HG03571 (cell line): ENCODE results near the gene DISP3.

Experiments used
- ATAC-seq: cut with Tn5 transposase; IDR thresholded peaks from one replicate; pipeline ENCODE4 v1.9.1; 2021; ENCODE audit not compliant: unreplicated experiment

Gene DISP3, protein sequence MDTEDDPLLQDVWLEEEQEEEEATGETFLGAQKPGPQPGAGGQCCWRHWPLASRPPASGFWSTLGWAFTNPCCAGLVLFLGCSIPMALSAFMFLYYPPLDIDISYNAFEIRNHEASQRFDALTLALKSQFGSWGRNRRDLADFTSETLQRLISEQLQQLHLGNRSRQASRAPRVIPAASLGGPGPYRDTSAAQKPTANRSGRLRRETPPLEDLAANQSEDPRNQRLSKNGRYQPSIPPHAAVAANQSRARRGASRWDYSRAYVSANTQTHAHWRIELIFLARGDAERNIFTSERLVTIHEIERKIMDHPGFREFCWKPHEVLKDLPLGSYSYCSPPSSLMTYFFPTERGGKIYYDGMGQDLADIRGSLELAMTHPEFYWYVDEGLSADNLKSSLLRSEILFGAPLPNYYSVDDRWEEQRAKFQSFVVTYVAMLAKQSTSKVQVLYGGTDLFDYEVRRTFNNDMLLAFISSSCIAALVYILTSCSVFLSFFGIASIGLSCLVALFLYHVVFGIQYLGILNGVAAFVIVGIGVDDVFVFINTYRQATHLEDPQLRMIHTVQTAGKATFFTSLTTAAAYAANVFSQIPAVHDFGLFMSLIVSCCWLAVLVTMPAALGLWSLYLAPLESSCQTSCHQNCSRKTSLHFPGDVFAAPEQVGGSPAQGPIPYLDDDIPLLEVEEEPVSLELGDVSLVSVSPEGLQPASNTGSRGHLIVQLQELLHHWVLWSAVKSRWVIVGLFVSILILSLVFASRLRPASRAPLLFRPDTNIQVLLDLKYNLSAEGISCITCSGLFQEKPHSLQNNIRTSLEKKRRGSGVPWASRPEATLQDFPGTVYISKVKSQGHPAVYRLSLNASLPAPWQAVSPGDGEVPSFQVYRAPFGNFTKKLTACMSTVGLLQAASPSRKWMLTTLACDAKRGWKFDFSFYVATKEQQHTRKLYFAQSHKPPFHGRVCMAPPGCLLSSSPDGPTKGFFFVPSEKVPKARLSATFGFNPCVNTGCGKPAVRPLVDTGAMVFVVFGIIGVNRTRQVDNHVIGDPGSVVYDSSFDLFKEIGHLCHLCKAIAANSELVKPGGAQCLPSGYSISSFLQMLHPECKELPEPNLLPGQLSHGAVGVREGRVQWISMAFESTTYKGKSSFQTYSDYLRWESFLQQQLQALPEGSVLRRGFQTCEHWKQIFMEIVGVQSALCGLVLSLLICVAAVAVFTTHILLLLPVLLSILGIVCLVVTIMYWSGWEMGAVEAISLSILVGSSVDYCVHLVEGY (N-terminal part only)

GRCh38 chr1:11478571-11479374 is at the start of gene DISP3:
Gene DISP3 (plus strand): TSS chr1:11479155. CDS start chr1:11500993, 21,838 bp downstream.
- peak; percentile 74 for ATAC-seq

DNA sequence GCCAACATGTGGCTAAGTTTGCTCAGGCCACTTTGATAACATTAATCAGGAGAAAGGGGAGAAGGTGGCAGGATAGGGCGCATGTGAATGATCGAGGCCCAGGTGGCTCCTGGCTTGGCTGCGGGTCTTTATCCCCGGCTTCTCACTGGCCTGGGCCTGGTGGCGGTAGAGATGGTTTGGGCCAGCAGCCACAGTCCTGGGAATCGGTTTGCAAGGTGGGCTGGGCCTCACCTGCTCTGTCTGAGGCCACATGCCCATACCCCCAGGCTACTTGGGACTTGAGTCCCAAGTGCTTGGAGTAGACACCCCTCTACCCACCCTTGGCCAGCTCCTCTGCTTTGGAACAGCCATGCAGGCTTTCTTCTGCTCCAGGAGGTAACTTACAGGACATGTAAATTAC is 49.7 kb upstream of the DISP3 start:
- ATAC-seq, result no peak

DNA sequence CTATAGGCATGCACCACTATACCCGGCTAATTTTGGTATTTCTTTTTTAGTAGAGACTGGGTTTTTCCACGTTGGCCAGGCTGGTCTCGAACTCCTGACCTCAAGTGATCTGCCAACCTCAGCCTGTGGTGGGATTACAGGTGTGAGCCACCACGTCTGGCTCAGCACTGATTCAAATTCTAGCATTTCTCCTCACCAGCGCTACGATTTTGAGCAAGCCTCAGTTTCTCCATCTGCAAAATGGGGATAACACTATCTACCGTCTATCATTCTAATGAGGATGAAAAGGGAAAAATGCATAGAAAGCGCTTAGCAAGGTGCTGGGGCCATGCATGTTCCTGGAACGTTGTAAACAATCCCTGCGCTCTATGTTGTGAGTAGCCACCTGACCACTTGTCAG is 49.0 kb upstream of the DISP3 start:
- ATAC-seq, result no peak

DNA sequence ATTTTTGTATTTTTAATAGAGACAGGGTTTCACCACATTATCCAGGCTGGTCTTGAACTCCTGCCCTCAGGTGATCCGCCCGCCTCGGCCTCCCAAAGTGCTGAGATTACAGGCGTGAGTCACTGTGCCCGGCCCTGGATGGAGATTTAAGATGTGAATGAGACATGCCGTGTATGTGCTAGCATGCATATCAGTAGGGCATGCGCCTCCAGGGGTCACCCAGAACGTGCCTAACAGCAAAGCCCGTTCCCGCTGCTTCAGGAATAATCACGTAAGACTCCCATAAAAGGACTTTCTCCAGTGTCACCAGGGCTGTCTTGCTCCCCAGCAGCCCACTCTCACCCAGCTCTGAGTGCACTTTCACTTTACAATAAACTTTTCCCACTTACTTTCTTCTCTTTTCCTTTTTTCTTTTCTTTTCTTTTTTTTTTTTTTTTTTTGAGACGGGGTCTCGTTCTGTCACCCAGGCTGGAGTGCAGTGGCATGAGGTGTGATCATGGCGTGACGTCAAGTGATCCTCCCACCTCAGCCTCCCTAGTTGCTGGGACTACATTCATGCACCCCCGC is 46.9 kb upstream of the DISP3 start:
- no peak for ATAC-seq

DNA sequence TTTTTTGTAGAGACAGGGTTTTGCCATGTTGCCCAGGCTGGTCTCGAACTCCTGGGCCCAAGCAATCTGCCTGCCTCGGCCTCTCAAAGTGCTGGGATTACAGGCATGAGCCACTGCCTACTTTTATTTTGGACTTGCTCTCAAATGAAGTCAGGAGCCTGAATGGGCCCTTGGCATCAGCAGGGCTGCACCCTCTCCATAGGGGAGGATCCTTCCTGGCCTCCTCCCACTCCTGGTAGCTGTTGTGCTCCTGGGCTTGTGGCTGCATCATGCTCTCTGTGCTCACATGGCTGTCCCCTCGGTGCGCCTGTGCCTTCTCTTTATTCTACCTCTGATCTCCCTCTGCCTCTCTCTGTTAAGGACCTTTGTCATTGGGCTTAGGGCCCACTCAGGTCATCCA is 46.4 kb upstream of the DISP3 start:
- no peak for ATAC-seq

- ATAC-seq, result no peak
Observed at GRCh38 chr1:11434501-11434900, 44.5 kb upstream of the DISP3 start.

DNA sequence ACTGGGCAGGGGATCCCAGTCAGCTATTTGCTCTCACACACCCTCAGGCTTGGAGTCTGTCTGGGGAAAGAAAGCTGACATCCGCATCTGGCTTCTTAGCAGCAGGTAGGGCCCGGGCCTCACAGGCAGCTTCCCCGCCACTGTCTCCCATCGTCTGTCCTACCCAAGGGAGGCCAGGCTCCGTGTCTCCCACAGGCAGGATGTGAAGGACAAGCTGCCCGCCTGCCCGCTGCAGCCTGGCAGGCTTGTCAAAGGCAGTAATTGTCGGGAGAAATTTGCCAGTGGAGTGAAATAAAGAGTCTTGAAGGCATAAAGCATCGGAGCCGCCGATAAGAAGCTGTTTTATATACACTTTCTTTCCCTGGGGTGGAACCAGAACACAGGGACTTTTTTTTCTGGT is 44.0 kb upstream of the DISP3 start:
- ATAC-seq, result no peak

DNA sequence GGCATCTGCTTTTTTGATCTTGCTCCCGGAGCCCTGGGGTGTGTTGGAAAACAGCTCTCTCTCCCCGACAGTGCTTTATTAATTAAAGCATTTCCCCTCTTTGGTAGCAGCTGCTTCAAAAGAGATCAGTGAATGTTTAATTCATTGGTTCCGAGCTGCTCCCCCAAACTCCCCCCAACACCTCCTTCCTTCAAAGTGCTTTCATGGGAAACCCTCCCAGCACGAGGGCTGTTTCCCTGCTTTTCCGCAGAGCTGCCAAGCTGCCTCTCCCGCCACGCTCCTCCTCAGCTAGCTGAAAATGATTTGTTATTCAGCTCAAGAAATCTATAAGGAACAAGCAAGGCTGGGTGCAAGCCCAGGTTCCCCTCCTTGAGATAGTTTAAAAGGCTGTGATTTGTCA is 40.0 kb upstream of the DISP3 start:
- no peak for ATAC-seq

GRCh38 chr1:11441211-11441952 is 37.6 kb upstream of the DISP3 start:
- ATAC-seq, result no peak

DNA sequence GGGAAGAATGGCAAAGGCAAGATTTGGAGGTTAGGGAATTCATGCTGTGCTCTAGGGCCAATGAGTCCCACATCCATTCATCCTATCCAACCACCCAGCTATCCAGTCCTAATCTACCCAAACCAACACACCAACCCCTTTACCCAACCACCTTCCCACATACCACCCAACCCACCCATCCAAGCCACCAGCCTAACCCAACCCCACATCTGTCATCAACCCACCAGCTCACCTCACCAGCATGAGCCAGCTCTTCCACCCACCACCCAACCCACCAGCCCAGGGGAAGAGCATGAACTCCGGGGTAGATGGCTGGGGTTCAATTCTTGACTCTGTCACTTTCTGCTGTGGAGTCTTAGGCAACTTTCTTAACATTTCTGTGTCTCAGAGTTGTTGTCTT is 35.9 kb upstream of the DISP3 start:
- no peak for ATAC-seq

DNA sequence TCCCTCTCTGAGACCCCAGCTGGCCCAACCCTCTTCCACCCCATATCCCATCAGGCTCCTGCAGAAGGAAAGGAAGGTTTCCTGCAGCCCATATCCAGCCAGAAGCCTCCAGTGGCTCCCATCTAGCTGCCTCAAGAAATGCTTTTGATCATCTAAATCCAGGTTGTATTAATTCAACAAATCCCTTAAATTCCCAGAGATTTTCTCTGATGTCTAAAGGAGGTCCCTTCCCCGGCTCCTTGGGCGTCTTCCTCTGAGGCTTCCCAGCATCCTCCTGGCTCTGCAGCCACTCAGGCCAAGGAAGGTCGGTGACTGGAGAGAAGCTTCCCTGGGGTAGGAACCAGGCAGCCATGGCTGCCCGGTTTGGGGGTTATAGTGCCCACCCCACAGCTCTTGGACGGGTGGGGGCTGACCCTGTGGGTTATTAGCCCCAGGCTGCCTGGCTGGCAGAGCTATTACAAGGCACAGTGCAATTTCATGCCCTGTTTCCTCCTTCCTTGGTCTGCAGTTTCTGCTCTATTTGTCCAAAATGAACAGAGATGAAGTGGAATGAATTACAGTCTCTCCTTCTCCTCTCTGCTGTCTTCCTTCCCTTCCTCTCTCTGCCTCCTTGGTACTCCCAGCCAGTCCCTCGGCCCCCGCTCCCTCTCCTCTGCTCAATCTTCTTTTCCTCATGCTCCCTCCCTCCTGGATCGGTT is 34.8 kb upstream of the DISP3 start:
- ATAC-seq, result no peak

DNA sequence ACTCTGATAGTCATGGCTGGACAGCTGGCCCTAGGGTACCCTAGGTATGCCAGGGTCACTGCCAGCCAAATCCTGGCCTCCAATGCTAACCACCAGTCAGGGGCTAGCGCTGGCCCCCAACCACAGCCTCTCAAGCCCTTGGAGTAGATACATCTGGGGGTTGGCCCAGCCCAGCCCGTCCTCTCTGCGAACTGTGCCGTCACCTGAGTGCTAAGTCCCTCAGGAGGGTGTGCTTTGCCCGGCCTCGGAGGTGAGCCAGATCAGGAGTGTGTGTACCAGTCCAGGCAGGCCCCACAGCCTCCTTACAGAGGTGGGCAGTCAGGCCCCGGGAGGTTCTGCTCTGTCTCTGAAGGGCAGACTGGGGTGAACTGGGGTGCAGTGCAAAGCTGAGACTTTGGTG is 34.0 kb upstream of the DISP3 start:
- ATAC-seq, result no peak

GRCh38 chr1:11447903-11448302 is 31.1 kb upstream of the DISP3 start:
- no peak for ATAC-seq

DNA sequence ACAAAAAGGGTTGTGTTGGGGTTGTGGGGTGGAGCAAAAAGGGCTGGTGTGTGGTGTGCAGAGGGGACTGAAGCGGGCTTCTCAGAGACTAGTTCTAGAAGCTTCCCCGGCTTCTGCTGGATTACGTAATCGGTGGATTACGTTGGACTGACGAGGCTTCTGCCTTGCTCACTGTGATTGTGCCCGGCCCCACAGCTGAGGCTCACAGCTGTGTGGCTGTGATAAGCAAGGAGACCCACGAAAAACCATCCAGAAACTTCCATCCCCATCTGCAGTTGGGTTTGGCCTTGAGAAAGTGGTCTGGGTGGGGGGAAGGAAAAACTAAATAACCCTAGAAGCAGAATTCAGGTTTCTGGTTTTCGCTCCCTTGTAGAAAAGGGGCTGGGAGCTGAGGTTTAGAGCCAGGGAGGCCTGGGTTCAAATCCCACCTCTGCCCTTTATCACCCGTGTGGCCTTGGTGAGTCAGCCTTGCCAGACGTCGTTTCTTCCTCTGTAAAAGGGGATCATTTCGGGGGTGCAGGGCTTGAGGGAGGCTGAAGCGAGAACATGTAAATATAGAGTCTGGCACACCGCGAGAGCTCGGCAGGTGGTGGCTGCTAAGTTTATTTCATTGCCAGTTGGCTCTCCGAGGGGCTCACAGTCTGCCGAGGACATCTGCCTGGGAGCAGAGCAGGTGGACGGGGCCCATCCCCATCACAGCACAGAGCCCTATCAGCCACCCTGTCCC is 30.4 kb upstream of the DISP3 start:
- ATAC-seq, result no peak

GRCh38 chr1:11449100-11449403 is 29.9 kb upstream of the DISP3 start:
- no peak for ATAC-seq

- ATAC-seq, result no peak
Observed at GRCh38 chr1:11450310-11450709, 28.6 kb upstream of the DISP3 start.

GRCh38 chr1:11453742-11454491 is 25.0 kb upstream of the DISP3 start:
- no peak for ATAC-seq
